Stimulated activated CD4-positive, alpha-beta T cell treated with anti-CD3 and anti-CD28 coated beads, Interleukin-1b, Interleukin-23, amount 100 ng/mL, for 48 hours (primary cell): Measurements from ENCODE around the gene USO1.
"Not testable (repeated sequence)": the region's sequence is repeated elsewhere in the genome, so short reads cannot be mapped to it uniquely, and the experiment has no call there.

Experiments
- DNase-seq: peaks from one replicate; pipeline ENCODE4 v3.0.0-alpha.2; 2020

Gene USO1, protein sequence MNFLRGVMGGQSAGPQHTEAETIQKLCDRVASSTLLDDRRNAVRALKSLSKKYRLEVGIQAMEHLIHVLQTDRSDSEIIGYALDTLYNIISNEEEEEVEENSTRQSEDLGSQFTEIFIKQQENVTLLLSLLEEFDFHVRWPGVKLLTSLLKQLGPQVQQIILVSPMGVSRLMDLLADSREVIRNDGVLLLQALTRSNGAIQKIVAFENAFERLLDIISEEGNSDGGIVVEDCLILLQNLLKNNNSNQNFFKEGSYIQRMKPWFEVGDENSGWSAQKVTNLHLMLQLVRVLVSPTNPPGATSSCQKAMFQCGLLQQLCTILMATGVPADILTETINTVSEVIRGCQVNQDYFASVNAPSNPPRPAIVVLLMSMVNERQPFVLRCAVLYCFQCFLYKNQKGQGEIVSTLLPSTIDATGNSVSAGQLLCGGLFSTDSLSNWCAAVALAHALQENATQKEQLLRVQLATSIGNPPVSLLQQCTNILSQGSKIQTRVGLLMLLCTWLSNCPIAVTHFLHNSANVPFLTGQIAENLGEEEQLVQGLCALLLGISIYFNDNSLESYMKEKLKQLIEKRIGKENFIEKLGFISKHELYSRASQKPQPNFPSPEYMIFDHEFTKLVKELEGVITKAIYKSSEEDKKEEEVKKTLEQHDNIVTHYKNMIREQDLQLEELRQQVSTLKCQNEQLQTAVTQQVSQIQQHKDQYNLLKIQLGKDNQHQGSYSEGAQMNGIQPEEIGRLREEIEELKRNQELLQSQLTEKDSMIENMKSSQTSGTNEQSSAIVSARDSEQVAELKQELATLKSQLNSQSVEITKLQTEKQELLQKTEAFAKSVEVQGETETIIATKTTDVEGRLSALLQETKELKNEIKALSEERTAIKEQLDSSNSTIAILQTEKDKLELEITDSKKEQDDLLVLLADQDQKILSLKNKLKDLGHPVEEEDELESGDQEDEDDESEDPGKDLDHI

DNA sequence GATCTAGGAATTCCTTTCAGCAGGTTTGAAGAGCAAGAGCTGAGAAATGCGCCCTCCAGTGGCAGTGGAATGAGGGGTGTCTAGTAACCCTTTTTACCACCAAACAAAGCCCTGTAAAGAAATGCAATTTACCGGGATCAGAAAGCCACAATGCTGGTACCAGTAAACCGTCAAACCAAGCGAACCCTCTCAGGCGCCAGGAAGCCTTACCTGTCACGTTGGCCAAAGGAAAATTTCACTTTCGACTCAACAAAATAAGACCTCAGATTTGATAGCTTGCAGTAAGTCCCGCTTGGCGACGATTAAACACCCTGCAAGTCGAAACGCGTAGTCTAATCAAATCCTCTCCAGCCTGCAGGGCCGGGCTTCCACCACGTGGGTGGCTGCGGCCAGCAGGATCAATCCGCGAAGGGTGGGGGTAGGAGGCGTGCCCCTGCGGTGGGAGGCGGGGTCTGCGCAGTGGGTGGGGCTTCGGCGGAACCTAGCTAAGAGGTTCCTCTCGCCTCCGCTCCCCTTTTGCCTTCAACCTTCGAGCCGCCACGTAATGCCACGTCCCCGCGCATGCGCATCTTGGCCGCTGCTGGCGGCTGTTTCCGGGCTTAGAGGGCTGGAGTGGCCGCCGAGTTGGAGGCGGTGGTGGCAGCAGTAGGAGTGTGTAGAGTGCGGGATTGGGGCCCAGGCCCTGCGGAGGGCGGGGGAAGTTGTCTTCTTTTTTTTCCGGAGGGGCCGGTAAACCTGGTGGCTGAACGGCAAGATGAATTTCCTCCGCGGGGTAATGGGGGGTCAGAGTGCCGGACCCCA is at the start of gene USO1:
Gene USO1, plus strand, starts transcription at position 512 of the 801 bp plus-strand sequence. Its CDS starts 243 bp downstream, at position 755.
- peak; percentile 99 for DNase-seq

DNA sequence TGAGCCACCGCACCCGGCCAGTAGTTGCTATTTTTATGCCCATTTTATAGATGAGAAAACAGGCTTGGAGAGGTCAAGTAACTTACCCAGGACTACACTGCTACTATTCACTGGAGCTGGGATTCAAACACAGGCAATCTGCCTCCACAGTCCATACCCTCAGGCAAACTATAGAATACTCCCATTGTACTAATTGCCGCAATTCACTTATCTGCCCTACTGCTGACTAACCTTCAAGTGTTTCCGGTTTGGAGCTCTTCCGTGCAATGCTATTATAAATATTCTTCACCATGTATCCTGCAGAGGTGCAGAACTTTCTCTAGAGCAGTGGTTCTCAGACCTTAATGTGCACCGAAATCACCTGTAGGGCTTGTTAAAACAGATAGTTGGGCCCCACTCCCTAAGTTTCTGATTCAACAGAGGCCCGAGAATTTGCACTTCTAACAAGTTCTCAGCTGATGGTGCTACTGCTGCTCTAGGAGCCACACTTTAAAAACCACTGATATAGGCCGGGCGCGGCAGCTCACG is 49.3 kb upstream of the USO1 start:
- no peak for DNase-seq

DNA sequence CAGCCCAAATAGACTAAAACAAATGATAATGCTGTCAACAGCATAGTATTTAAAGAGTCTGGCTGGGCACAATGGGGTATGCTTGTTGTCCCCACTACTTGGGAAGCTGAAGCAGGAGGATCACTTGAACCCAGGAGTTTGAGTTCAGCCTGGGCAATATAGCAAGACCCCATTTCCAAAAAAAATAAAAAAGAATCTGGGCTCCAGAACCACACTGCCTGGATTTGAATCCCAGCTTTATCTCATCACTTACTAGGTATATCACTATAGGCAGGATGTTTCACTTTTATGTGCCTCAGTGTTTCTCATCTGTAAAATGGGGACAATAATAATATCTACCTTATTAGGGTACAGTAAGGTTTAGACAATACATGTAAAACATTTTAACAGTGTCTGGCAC is 45.9 kb upstream of the USO1 start:
- DNase-seq = no peak

DNA sequence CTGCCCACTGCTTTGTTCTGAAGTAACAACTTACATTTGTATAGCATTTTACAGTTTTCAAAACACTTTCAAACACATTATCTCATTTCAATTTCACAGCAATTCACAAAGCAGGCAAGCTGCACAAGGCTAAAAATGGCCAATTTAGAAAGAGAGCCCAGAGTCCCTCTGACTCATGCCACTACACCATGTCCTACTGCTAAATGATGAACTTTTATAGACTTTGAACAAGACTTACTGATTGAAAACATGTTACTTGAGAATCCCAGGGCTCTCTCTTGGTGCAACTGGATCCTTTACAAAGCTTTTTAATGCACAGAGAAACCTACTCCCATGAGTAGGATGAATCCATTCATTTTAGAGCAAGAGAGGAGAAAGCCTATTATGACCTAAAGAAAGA is 45.4 kb upstream of the USO1 start:
- DNase-seq = no peak

GRCh38 chr4:75679876-75680575 is 44.4 kb upstream of the USO1 start:
- no peak for DNase-seq

- DNase-seq = no peak
These were observed 40.8 kb upstream of the USO1 start for GRCh38 chr4:75683482-75684155.

GRCh38 chr4:75685546-75686189 is 38.7 kb upstream of the USO1 start:
- DNase-seq = no peak

- peak; percentile 12 for DNase-seq
These were observed 38.0 kb upstream of the USO1 start for GRCh38 chr4:75686346-75686745.

DNA sequence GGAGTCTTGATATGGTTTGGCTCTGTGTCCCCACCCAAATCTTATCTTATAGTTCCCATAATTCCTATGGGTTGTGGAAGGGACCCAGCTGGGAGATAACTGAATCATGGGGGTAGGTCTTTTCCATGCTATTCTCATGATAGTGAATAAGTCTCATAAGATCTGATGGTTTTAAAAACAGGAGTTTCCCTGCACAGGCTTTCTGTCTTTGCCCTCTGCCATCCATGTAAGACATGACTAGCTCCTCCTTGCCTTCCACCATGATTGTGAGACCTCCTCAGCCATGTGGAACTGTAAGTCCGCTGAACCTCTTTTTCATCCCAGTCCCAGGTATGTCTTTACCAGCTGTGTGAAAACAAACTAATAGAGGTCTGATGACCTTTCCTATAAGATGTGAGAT is 37.3 kb upstream of the USO1 start:
- DNase-seq = not testable (repeated sequence)

GRCh38 chr4:75692066-75692465 is 32.3 kb upstream of the USO1 start:
- DNase-seq = not testable (repeated sequence)

DNA sequence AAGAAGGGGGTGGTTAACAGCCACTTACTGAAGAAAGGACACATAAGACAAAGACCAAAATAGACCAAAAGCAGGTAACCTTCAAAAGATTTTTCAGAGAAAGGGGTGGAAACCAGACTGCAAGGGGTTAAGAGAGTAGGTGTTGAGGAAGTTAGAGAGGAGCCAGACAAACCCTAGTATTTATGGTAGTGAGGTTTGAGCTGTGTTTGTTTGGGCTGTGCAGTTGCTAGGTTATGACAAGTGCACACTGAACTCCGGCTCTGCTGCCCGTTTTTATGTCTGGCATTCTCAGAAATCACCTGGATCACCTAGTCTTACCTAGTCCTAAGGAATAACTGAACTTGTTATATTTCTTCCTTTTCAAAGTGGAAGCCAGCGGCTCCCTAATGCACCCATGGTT is 28.3 kb upstream of the USO1 start:
- no peak for DNase-seq

- no peak for DNase-seq
These were observed 27.8 kb upstream of the USO1 start for GRCh38 chr4:75696581-75696980.

DNA sequence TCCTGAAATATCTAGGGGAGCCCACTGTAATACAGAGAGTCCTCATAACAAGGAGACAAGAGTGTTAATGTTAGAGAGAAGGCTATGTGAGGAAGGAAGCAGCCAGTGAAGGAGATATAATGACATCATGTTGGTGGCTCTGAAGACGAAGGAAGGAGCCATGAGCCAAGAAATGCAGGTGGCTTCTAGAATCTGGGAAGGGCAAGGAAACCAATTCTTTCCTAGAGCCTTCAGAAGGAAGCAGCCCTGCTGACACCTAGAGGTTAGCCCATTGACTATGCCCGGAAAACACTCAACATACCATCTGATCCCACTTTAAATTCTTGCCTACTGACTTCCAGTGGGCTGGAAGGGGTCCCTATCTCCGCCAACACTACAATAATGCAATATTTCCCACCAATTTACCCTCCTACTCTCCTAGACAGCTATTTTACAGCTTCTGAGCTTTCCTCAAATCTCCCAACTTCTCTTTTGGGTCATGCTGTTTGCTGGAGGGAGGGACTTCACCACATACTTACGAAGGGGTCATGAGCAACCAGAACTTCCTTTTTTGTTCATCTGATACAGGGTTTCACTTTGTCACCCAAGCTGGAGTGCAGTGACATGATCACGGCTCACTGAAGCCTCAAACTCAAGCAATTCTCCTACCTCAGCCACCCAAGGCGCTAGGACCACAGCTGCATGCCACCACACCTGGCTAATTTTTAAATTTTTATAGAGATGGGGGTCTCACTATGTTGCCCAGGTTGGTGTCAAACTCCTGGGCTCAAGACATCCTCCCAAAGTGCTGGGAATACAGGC is 26.0 kb upstream of the USO1 start:
- peak; percentile 26 for DNase-seq

GRCh38 chr4:75698963-75699228 is 25.5 kb upstream of the USO1 start:
- no peak for DNase-seq

- DNase-seq = no peak
These were observed 25.1 kb upstream of the USO1 start for GRCh38 chr4:75699299-75699698.

DNA sequence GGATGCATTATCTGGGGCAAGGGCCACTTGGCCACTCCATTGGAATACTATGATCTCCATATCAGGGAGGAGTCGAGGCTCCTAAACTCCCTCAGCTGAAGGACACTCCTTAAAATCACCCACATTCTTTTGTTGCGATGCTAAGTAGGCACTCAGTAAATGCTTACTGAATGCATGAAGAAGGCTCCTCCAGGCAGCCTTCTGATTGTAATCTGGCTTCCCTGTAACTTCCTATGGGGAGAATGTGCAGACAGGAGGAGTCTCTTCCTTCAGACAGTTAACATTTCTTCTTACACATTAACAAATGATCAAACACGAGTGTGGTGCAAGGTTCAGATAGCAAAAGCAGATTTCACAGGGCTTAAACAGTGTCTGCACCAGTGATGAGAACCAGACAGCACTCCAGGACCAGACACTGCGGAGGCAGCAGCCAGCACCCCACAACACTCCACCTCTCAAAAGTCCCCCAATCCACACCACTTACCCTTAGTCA is 21.4 kb upstream of the USO1 start:
- no peak for DNase-seq

- DNase-seq = no peak
These were observed 19.0 kb upstream of the USO1 start for GRCh38 chr4:75705198-75705977.

GRCh38 chr4:75708218-75708691 is 16.1 kb upstream of the USO1 start:
- peak; percentile 13 for DNase-seq

DNA sequence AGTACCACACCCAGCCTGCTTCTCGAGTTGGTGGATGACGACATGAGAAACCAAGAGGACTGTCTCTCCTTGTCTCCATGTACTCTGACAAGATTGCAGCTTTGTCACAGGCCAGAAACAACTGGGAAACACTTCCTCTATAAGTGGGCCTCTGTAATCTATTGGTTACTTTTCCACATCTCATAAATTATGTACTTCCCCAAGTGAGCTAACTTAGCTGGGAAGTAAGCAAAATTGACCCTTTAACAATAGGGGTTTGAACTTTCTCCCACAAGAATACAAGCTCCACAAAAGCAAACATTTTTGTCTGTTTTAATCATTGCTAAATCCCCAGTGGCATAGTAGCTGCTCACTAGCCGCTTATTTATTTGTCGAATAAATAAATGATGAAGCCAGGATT is 14.1 kb upstream of the USO1 start:
- no peak for DNase-seq
